Vagina (tissue), 2 donors: ENCODE results near the gene KATNB1.
"Not testable (repeated sequence)": the region's sequence is repeated elsewhere in the genome, so short reads cannot be mapped to it uniquely, and the experiment has no call there.

Experiments used
- POLR2A ChIP-seq, 2 donors: fragments of 450-650 bp; IDR thresholded peaks; one replicate each; pipeline ENCODE4 v1.6.1; 2017; ENCODE audit warnings: antibody characterized with exemption in 2 of 2, mild to moderate bottlenecking in 2 of 2, moderate library complexity in 2 of 2
- POLR2AphosphoS5 ChIP-seq, 2 donors: sonication (generic); formaldehyde crosslinking; IDR thresholded peaks; one replicate each; pipeline ENCODE4 v1.9.0; 2017; ENCODE audit warnings: antibody characterized with exemption in 2 of 2, mild to moderate bottlenecking in 2 of 2, low read depth in 1 of 2; ENCODE audit not compliant: insufficient read depth in 1 of 2
- TF ChIP-seq, protein P1 (sequence below), 3 experiments: fragments of 450-650 bp in 2 of 3; fragments of 200-600 bp in 1 of 3; sonication (generic) in 1 of 3; IDR thresholded peaks; one replicate each; pipeline ENCODE4 v1.5.1; 2017 to 2019; ENCODE audit warnings: antibody characterized with exemption in 3 of 3, mild to moderate bottlenecking in 2 of 3, moderate library complexity in 2 of 3

- not testable (repeated sequence) for TF ChIP-seq POLR2AphosphoS5 (IDR thresholded peaks at IDR 0.05; ENCODE audit: insufficient read depth in 1 of 2, low read depth in 1 of 2); POLR2A (IDR thresholded peaks at IDR 0.05)
- TF ChIP-seq, protein P1, sequence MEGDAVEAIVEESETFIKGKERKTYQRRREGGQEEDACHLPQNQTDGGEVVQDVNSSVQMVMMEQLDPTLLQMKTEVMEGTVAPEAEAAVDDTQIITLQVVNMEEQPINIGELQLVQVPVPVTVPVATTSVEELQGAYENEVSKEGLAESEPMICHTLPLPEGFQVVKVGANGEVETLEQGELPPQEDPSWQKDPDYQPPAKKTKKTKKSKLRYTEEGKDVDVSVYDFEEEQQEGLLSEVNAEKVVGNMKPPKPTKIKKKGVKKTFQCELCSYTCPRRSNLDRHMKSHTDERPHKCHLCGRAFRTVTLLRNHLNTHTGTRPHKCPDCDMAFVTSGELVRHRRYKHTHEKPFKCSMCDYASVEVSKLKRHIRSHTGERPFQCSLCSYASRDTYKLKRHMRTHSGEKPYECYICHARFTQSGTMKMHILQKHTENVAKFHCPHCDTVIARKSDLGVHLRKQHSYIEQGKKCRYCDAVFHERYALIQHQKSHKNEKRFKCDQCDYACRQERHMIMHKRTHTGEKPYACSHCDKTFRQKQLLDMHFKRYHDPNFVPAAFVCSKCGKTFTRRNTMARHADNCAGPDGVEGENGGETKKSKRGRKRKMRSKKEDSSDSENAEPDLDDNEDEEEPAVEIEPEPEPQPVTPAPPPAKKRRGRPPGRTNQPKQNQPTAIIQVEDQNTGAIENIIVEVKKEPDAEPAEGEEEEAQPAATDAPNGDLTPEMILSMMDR (IDR thresholded peaks at IDR 0.05) = not testable (repeated sequence)
Measured at GRCh38 chr16:57782607-57783055, 47.1 kb downstream of the KATNB1 start.
